DND-41 (cell line): Measurements from ENCODE around the gene PTPRD.
A peak's percentile ranks its signal among the peaks of the same experiment; 100 is the strongest.
"Not testable (repeated sequence)": the region's sequence is repeated elsewhere in the genome, so short reads cannot be mapped to it uniquely, and the experiment has no call there.

Experiments
- ATAC-seq: fragments of 200-7000 bp; cut with Tn5 transposase; 3 replicates; pipeline ENCODE4 v1.9.1; 2021; ENCODE audit warnings: low read depth; ENCODE audit not compliant: insufficient read depth
- DNase-seq: peaks from one replicate; pipeline ENCODE4 v3.0.0-alpha.2; 2020
- H2AFZ ChIP-seq: 2 replicates; pipeline ENCODE4 v1.6.0; 2012; ENCODE audit warnings: low read depth, low read length
- H3K27ac ChIP-seq: 2 replicates; pipeline ENCODE4 v1.5.1; 2012; ENCODE audit warnings: low read length, inconsistent platforms
- H3K27me3 ChIP-seq: fragments of 200-600 bp; sonication (generic); 2 replicates; pipeline ENCODE4 v1.6.0; 2012; ENCODE audit warnings: low read length, mild to moderate bottlenecking, inconsistent platforms; ENCODE audit not compliant: insufficient read depth, poor library complexity
- H3K36me3 ChIP-seq: 2 replicates; pipeline ENCODE4 v1.5.1; 2012; ENCODE audit warnings: low read length, inconsistent platforms; ENCODE audit not compliant: insufficient read depth
- H3K4me1 ChIP-seq: 2 replicates; pipeline ENCODE4 v1.5.1; 2012; ENCODE audit warnings: mild to moderate bottlenecking, low read length; ENCODE audit not compliant: insufficient read depth
- H3K4me2 ChIP-seq: 2 replicates; pipeline ENCODE4 v1.6.0; 2012; ENCODE audit warnings: mild to moderate bottlenecking, moderate library complexity, low read length, inconsistent platforms; ENCODE audit not compliant: insufficient read depth
- H3K4me3 ChIP-seq, 2 experiments: fragments of 200-600 bp in 1 of 2; shearing (Covaris generic) in 1 of 2; 2 replicates each; pipeline ENCODE4 v1.5.1; 2012 to 2016; ENCODE audit warnings: inconsistent platforms in 2 of 2, low read length in 2 of 2, mild to moderate bottlenecking in 2 of 2, low read depth in 1 of 2, moderate library complexity in 1 of 2
- H3K79me2 ChIP-seq: 2 replicates; pipeline ENCODE4 v1.6.0; 2012; ENCODE audit warnings: low read length, inconsistent platforms; ENCODE audit not compliant: insufficient read depth
- H3K9ac ChIP-seq: 2 replicates; pipeline ENCODE4 v1.6.0; 2012; ENCODE audit warnings: low read depth, mild to moderate bottlenecking, inconsistent platforms, low read length, moderate library complexity
- H3K9me3 ChIP-seq: 2 replicates; pipeline ENCODE4 v1.5.1; 2012; ENCODE audit warnings: low read length, moderate library complexity, mild to moderate bottlenecking, inconsistent platforms; ENCODE audit not compliant: insufficient read depth, severe bottlenecking
- H4K20me1 ChIP-seq: 2 replicates; pipeline ENCODE4 v1.6.0; 2012; ENCODE audit warnings: low read length; ENCODE audit not compliant: insufficient read depth
- CTCF ChIP-seq: IDR thresholded peaks from 2 replicates; pipeline ENCODE4 v1.5.1; 2012; ENCODE audit warnings: borderline replicate concordance, low read length, moderate library complexity, mild to moderate bottlenecking; ENCODE audit not compliant: poor library complexity, severe bottlenecking; ENCODE audit errors: extremely low read depth
- EZH2 ChIP-seq: IDR thresholded peaks from 3 replicates; pipeline ENCODE4 v1.6.1; 2012; ENCODE audit warnings: borderline replicate concordance, low read depth, mild to moderate bottlenecking, moderate library complexity, low read length, inconsistent platforms; ENCODE audit not compliant: severe bottlenecking

Gene PTPRD

GRCh38 chr9:9942764-9943424 is 669.9 kb downstream of the PTPRD start:
- H3K4me3 ChIP-seq: no peak overlapping the region
- no peak overlapping the region for H3K4me2 ChIP-seq
- DNase-seq (peak; percentile 66), ATAC-seq (peak; percentile 76)
- H3K4me1 ChIP-seq: no peaks in the 10 kb centered on the region
- no peaks in the 10 kb centered on the region for H3K27me3 ChIP-seq
- H2AFZ ChIP-seq: peak overlapping the region; percentile 46; the same call in 1 of the 2 replicates
- no peak overlapping the region for H3K9ac ChIP-seq
- no peak overlapping the region for H3K27ac ChIP-seq
- TF ChIP-seq EZH2: no peak
- TF ChIP-seq CTCF: peak; percentile 93
- H3K79me2 ChIP-seq: no peaks in the 10 kb centered on the region
- H4K20me1 ChIP-seq: no peaks in the 10 kb centered on the region
- H3K36me3 ChIP-seq: no peaks in the 10 kb centered on the region
- no peaks in the 10 kb centered on the region for H3K9me3 ChIP-seq

GRCh38 chr9:9938432-9938831 is 674.4 kb downstream of the PTPRD start:
- ATAC-seq (no peak), DNase-seq (no peak)
- Histone ChIP-seq H2AFZ (no peak overlapping the region), H3K36me3 (no peaks in the 10 kb centered on the region), H3K4me1 (no peaks in the 10 kb centered on the region), H3K4me2 (no peak overlapping the region), H3K4me3 (no peak overlapping the region), H4K20me1 (no peaks in the 10 kb centered on the region), H3K9me3 (no peaks in the 10 kb centered on the region), H3K9ac (no peak overlapping the region), H3K79me2 (no peaks in the 10 kb centered on the region), H3K27ac (no peak overlapping the region), H3K27me3 (no peaks in the 10 kb centered on the region)
- TF ChIP-seq CTCF: no peak
- no peak for TF ChIP-seq EZH2

- not testable (repeated sequence) for H3K9me3 ChIP-seq, ATAC-seq, H3K4me3 ChIP-seq, H4K20me1 ChIP-seq, H3K4me1 ChIP-seq, H3K36me3 ChIP-seq, H3K27ac ChIP-seq, H2AFZ ChIP-seq, DNase-seq, H3K79me2 ChIP-seq, H3K27me3 ChIP-seq, H3K4me2 ChIP-seq, H3K9ac ChIP-seq
Measured at GRCh38 chr9:9931464-9931863, 681.3 kb downstream of the PTPRD start.

GRCh38 chr9:9924376-9924775 is 688.4 kb downstream of the PTPRD start:
- no peak overlapping the region for H3K4me3 ChIP-seq
- no peak for DNase-seq
- no peak overlapping the region; the same call in 1 of the 2 replicates for H3K4me2 ChIP-seq
- H3K9me3 ChIP-seq: no peaks in the 10 kb centered on the region
- TF ChIP-seq CTCF (no peak), EZH2 (no peak)
- H3K79me2 ChIP-seq: no peaks in the 10 kb centered on the region
- no peak overlapping the region for H3K9ac ChIP-seq
- H2AFZ ChIP-seq: no peak overlapping the region
- H4K20me1 ChIP-seq: no peaks in the 10 kb centered on the region
- H3K4me1 ChIP-seq: no peaks in the 10 kb centered on the region
- H3K36me3 ChIP-seq: no peaks in the 10 kb centered on the region
- H3K27ac ChIP-seq: no peak overlapping the region
- H3K27me3 ChIP-seq: no peaks in the 10 kb centered on the region
- no peak for ATAC-seq
